ENCODE measurements around the gene OR12D3.

The OR12D3 gene, protein sequence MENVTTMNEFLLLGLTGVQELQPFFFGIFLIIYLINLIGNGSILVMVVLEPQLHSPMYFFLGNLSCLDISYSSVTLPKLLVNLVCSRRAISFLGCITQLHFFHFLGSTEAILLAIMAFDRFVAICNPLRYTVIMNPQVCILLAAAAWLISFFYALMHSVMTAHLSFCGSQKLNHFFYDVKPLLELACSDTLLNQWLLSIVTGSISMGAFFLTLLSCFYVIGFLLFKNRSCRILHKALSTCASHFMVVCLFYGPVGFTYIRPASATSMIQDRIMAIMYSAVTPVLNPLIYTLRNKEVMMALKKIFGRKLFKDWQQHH

GRCh38 chr6:29375191-29375590, at the start of gene OR12D3:
TSS of gene OR12D3 (minus strand) at chr6:29375291. CDS start at chr6:29375287, 4 bp downstream.
- no peaks in the 10 kb centered on the region for H3K9me3 ChIP-seq
- H3K36me3 ChIP-seq = no peaks in the 10 kb centered on the region
- no peaks in the 10 kb centered on the region for H3K4me1 ChIP-seq
- no peak for DNase-seq
- no peak for TF ChIP-seq CTCF (IDR thresholded peaks at IDR 0.05)
- no peaks in the 10 kb centered on the region for H3K27me3 ChIP-seq
- H3K27ac ChIP-seq = no peak within 1 kb of the TSS
- intact Hi-C loops (cut with DNase I; ENCODE audit: low total_unique reads) = no loop called here
- no peak within 1 kb of the TSS for H3K4me3 ChIP-seq

DNA sequence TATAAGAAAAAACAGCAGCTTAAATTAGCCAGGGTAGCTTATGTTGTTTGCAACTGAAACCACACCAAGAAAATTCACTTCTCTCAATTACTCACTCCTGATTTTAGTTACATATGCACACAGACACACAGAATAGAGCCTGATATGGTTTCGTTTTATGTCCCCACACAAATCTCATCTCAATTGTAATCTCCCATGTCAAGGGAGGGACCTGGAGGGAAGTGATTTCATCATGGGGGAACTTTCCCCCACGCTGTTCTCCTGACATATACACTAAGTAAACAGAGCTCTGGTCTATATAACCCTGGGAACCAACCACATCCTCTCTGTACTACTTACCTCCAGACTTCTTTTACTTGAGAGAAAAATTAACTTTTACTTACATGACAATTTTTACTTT, 49.5 kb upstream of the OR12D3 start:
- H3K27me3 ChIP-seq = no peaks in the 10 kb centered on the region
- H3K27ac ChIP-seq = no peak overlapping the region
- DNase-seq = no peak
- H3K4me3 ChIP-seq = no peak overlapping the region
- H3K9me3 ChIP-seq = no peaks in the 10 kb centered on the region
- no peaks in the 10 kb centered on the region for H3K36me3 ChIP-seq
- no peak for TF ChIP-seq CTCF (IDR thresholded peaks at IDR 0.05)
- intact Hi-C loops (cut with DNase I; ENCODE audit: low total_unique reads) = no loop called here
- no peaks in the 10 kb centered on the region for H3K4me1 ChIP-seq

DNA sequence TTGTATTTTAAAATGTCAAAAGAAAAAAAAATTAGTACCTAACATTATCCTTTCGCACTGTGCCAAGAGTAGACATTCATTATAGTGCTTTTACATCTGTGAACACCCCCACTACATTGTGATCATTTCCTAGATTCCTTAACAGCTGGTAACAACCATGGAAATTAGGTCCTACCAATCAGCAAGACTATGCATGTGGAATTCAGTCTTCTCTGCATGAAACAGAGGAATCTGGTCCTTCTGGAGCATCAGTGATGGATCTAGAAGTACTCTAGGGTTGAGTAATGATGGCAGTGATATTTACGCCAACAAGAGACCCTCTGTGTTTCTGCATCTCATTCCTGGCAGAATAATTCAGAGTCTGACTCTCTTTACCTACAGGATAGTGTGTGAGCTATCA, 49.1 kb upstream of the OR12D3 start:
- H3K9me3 ChIP-seq = no peaks in the 10 kb centered on the region
- H3K27ac ChIP-seq = no peak overlapping the region
- H3K27me3 ChIP-seq = no peaks in the 10 kb centered on the region
- no peak overlapping the region for H3K4me3 ChIP-seq
- intact Hi-C loops (cut with DNase I; ENCODE audit: low total_unique reads) = no loop called here
- no peaks in the 10 kb centered on the region for H3K36me3 ChIP-seq
- TF ChIP-seq CTCF (IDR thresholded peaks at IDR 0.05) = no peak
- H3K4me1 ChIP-seq = no peaks in the 10 kb centered on the region
- DNase-seq = no peak

GRCh38 chr6:29419516-29419915, 44.4 kb upstream of the OR12D3 start:
- H3K36me3 ChIP-seq = no peaks in the 10 kb centered on the region
- TF ChIP-seq CTCF (IDR thresholded peaks at IDR 0.05) = no peak
- no peaks in the 10 kb centered on the region for H3K4me1 ChIP-seq
- H3K27ac ChIP-seq = no peak overlapping the region
- intact Hi-C loops (cut with DNase I; ENCODE audit: low total_unique reads) = no loop called here
- H3K4me3 ChIP-seq = no peak overlapping the region
- no peaks in the 10 kb centered on the region for H3K27me3 ChIP-seq
- DNase-seq = no peak
- no peaks in the 10 kb centered on the region for H3K9me3 ChIP-seq

GRCh38 chr6:29414588-29414987, 39.5 kb upstream of the OR12D3 start, which contains the start of gene OR12D1:
TSS of gene OR12D1 (plus strand) at chr6:29414928.
- no peak for TF ChIP-seq CTCF (IDR thresholded peaks at IDR 0.05)
- intact Hi-C loops (cut with DNase I; ENCODE audit: low total_unique reads) = no loop called here
- Histone ChIP-seq H3K4me3 (no peak within 1 kb of the TSS), H3K4me1 (no peaks in the 10 kb centered on the region), H3K27me3 (no peaks in the 10 kb centered on the region), H3K36me3 (no peaks in the 10 kb centered on the region), H3K9me3 (peaks cover 0 to 7% (median 0%) of the 10 kb centered on the region in 3 donors), H3K27ac (no peak within 1 kb of the TSS)
- DNase-seq = no peak

All from tibial artery (tissue), 4 donors.